Right atrium auricular region (tissue), 2 donors: ENCODE measurements around the gene FBXL15. TPM values are rescaled to one million over a fixed set of nuclear protein-coding genes. Genes with fewer than 3 reads are reported as not detected.

Source experiments
- DNase-seq: peaks from one replicate; pipeline ENCODE4 v3.0.0-alpha.2; 2019; ENCODE audit warnings: low spot score
- H3K27ac ChIP-seq, 2 donors: fragments of 200-600 bp; sonication (generic); 1 replicate in 1 of 2; 2 replicates in 1 of 2; pipeline ENCODE4 v1.5.1; 2016 to 2019
- H3K27me3 ChIP-seq, 2 donors: fragments of 200-600 bp; sonication (generic); one replicate each; pipeline versions ENCODE4 v1.5.1 to v1.6.0; 2017 to 2019
- H3K36me3 ChIP-seq: fragments of 200-600 bp; sonication (generic); one replicate; pipeline ENCODE4 v1.5.1; 2016
- H3K4me1 ChIP-seq, 2 donors: fragments of 200-600 bp; sonication (generic); one replicate each; pipeline versions ENCODE4 v1.5.1 to v1.6.0; 2017 to 2019
- H3K4me3 ChIP-seq, 2 donors: fragments of 200-600 bp; sonication (generic); 1 replicate in 1 of 2; 2 replicates in 1 of 2; pipeline ENCODE4 v1.5.1; 2017 to 2019; ENCODE audit warnings: mild to moderate bottlenecking in 1 of 2, moderate library complexity in 1 of 2
- H3K9me3 ChIP-seq, 2 donors: fragments of 200-600 bp; sonication (generic); one replicate each; pipeline ENCODE4 v1.5.1; 2019
- CTCF ChIP-seq, 2 donors: fragments of 200-600 bp; sonication (generic); IDR thresholded peaks; one replicate each; pipeline ENCODE4 v1.5.1; 2019; ENCODE audit warnings: antibody characterized with exemption in 2 of 2
- total RNA-seq, 2 donors: library from RNA; depleted of rRNA; stranded (reverse); fragments of >200 nt; gene quantifications; one replicate each; pipeline ENCODE4 v1.1.0, GENCODE V29; 2016

FBXL15 gene
- total RNA-seq, 2 donors from 2014 or later, result 16.6 to 21.3 TPM

DNA sequence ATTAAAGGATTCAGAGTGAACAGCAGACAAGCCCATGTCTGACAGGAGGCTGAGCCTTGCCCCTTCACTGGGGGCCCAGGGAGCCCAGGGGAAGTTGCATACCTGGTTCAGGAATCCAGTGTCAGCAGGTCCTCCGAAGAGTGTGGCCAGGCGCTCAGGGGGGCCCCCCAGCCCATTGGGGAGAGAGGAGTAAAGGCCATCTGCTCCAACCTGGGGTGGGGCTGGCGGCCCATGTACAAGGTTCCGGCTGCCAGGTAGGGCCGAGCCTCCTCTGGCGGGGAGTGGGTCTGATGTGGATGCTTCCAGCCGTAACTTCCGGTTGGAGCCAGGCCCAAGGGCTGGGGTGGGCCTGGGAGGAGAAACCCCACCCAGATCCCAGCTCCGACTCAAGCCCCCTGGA, 4.4 kb upstream of the FBXL15 start:
- Histone ChIP-seq H3K4me1 (peaks cover 0 to 19% of the 10 kb centered on the region in 2 donors), H3K9me3 (no peaks in the 10 kb centered on the region), H3K27me3 (peaks cover 0 to 8% of the 10 kb centered on the region in 2 donors), H3K36me3 (no peaks in the 10 kb centered on the region), H3K4me3 (no peak overlapping the region), H3K27ac (no peak overlapping the region)
- TF ChIP-seq CTCF (IDR thresholded peaks at IDR 0.05), result no peak
- DNase-seq, result no peak

GRCh38 chr10:102416695-102417094, 3.9 kb upstream of the FBXL15 start:
- Histone ChIP-seq H3K4me3 (no peak overlapping the region), H3K27me3 (peaks cover 0 to 8% of the 10 kb centered on the region in 2 donors), H3K27ac (no peak overlapping the region), H3K36me3 (no peaks in the 10 kb centered on the region), H3K4me1 (peaks cover 0 to 21% of the 10 kb centered on the region in 2 donors), H3K9me3 (no peaks in the 10 kb centered on the region)
- no peak for TF ChIP-seq CTCF (IDR thresholded peaks at IDR 0.05)
- DNase-seq, result no peak

- Histone ChIP-seq H3K4me3 (peak within 1 kb of the TSS; percentile 71 to 94), H3K4me1 (peaks cover 0 to 41% of the 10 kb centered on the region in 2 donors), H3K27ac (no peak within 1 kb of the TSS), H3K36me3 (no peaks in the 10 kb centered on the region), H3K27me3 (peaks cover 0 to 8% of the 10 kb centered on the region in 2 donors), H3K9me3 (no peaks in the 10 kb centered on the region)
- DNase-seq, result no peak
- no peak for TF ChIP-seq CTCF (IDR thresholded peaks at IDR 0.05)
Observed at GRCh38 chr10:102418622-102419268, 1.9 kb upstream of the FBXL15 start, which contains the start of gene PSD. Gene PSD (minus strand): TSS chr10:102418785. CDS start chr10:102417038, 1,747 bp downstream.

- Histone ChIP-seq H3K4me1 (peaks cover 0 to 41% of the 10 kb centered on the region in 2 donors), H3K4me3 (peak overlapping the region; percentile 71 to 94), H3K27ac (peak overlapping the region; percentile 85 to 89), H3K9me3 (no peaks in the 10 kb centered on the region), H3K36me3 (peaks cover 7% of the 10 kb centered on the region), H3K27me3 (peaks cover 0 to 8% of the 10 kb centered on the region in 2 donors)
- no peak for DNase-seq
- no peak for TF ChIP-seq CTCF (IDR thresholded peaks at IDR 0.05)
Observed at GRCh38 chr10:102419269-102420180, 1.1 kb upstream of the FBXL15 start.

DNA sequence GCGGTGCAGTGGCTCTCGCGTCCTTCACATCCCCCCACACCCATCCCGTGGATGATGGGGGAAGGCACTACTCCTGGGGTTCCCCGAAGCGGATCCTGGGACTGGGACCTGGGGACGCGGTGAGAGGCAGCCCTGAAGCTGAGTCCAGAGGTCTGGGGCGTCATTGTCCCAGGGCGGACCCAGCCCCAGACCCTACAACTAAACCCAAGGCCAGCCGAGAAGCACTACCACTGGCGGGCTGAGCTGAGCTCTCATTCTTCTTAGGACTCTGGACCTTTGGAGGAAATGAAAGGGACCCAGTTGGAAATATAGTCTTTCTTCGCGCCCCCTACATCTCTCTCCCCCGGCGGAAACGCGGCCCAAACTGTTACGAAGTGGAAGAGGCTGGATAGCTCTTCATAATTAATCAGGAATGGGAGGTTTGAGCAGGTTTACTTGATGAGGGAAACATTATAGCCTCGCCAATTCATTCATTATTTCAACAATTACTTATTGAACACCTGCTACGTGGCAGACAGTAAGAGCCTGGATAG, 389 bp upstream of the FBXL15 start:
- peak overlapping the region; percentile 71 to 94 for H3K4me3 ChIP-seq
- peak overlapping the region; percentile 85 to 89 for H3K27ac ChIP-seq
- H3K27me3 ChIP-seq, result peaks cover 0 to 3% of the 10 kb centered on the region in 2 donors
- H3K36me3 ChIP-seq, result peaks cover 8% of the 10 kb centered on the region
- peaks cover 0 to 41% of the 10 kb centered on the region in 2 donors for H3K4me1 ChIP-seq
- no peak for TF ChIP-seq CTCF (IDR thresholded peaks at IDR 0.05)
- DNase-seq, result no peak
- no peaks in the 10 kb centered on the region for H3K9me3 ChIP-seq
